Adrenal gland (tissue), 12 donors: ENCODE results near the gene TEKT5. TPM values are rescaled to one million over a fixed set of nuclear protein-coding genes. Genes with fewer than 3 reads are reported as not detected.

Source experiments
- DNase-seq, 7 donors: peaks; one replicate each; pipeline ENCODE4 v3.0.0-alpha.2; 2019 to 2020
- H3K27ac ChIP-seq, 5 donors: fragments of 200-600 bp; sonication (generic) in 4 of 5; 1 replicate in 3 of 5; 2 replicates in 2 of 5; pipeline versions ENCODE4 v1.5.1 to v1.8.0; 2016 to 2020; ENCODE audit warnings: mild to moderate bottlenecking in 1 of 5
- H3K27me3 ChIP-seq: fragments of 200-600 bp; 2 replicates; pipeline ENCODE4 v1.8.0; 2021
- H3K36me3 ChIP-seq, 2 donors: fragments of 200-600 bp; replicated peaks in 1 of 2; 1 replicate in 1 of 2; 2 replicates in 1 of 2; pipeline versions ENCODE4 v1.5.1 to v1.8.0; 2018 to 2022
- H3K4me1 ChIP-seq, 2 donors: fragments of 200-600 bp; replicated peaks in 1 of 2; 1 replicate in 1 of 2; 2 replicates in 1 of 2; pipeline versions ENCODE4 v1.5.1 to v1.8.0; 2018 to 2021
- H3K4me3 ChIP-seq, 4 donors: fragments of 200-600 bp; sonication (generic) in 3 of 4; one replicate each; pipeline ENCODE4 v1.5.1; 2016 to 2018
- H3K9me3 ChIP-seq, 3 donors: fragments of 200-600 bp; sonication (generic) in 1 of 3; replicated peaks in 1 of 3; 1 replicate in 2 of 3; 2 replicates in 1 of 3; pipeline versions ENCODE4 v1.5.1 to v1.8.0; 2016 to 2021
- CTCF ChIP-seq, 6 experiments: fragments of 450-650 bp in 4 of 6; fragments of 200-600 bp in 2 of 6; sonication (generic) in 1 of 6; IDR thresholded peaks; 1 replicate in 5 of 6; 2 replicates in 1 of 6; pipeline versions ENCODE4 v1.5.1 to v1.8.0; 2016 to 2021; ENCODE audit warnings: antibody characterized with exemption in 6 of 6, mild to moderate bottlenecking in 2 of 6, moderate library complexity in 1 of 6
- POLR2A ChIP-seq, 2 donors: fragments of 450-650 bp; IDR thresholded peaks; one replicate each; pipeline ENCODE4 v1.6.1; 2017; ENCODE audit warnings: antibody characterized with exemption in 2 of 2, mild to moderate bottlenecking in 2 of 2, moderate library complexity in 1 of 2
- WGBS, 4 donors: extraction: QIAGEN DNeasy Blood & Tissue Kit in 2 of 4; methylation state at CpG; one replicate each; pipeline versions ENCODE4 v1.1.5 to v1.1.7; 2013 to 2017; 5-methylcytosine and 5-hydroxymethylcytosine counted together
- intact Hi-C, 2 donors: fragments of 100-400 bp; cut with DNase I; formaldehyde crosslinking; loops; one replicate each; pipeline versions ENCODE4 v1.14.1 to v1.15.0; 2022 to 2023
- polyA plus RNA-seq, 3 donors: library from polyadenylated mRNA; stranded (reverse); fragments of 200-250 nt in 2 of 3; fragments of 350-450 nt in 1 of 3; fragmentation: Illumina TruSeq in 1 of 3; extraction: RNeasy Lipid Tissue Mini Kit (QIAGEN cat#74804) in 1 of 3; gene quantifications; one replicate each; pipeline ENCODE4 v1.2.3, GENCODE V29; 2013 to 2014
- total RNA-seq, 9 donors: library from RNA; depleted of rRNA in 4 of 9; stranded (reverse); fragments of >200 nt in 4 of 9; fragments of 120-200 nt in 1 of 9; fragmentation: NEBNext Ultra II Directional in 1 of 9; extraction: Animal tissue kit (Norgen Biotek cat#: 25700) in 1 of 9; gene quantifications; one replicate each; pipeline versions ENCODE4 v1.1.0 to v1.2.4, GENCODE V29; 2013 to 2023
- donor health status: healthy with polysubstance abuse.
- donor health status: Bipolar disorder and iron deficiency.
- donor health status: DM: yes; HTN: yes; CAD: no.
- donor health status: DM: no; HTN: no; CAD: no.
- donor health status: DM: no; HTN: no; CAD: no.
- donor health status: DM: yes; HTN: yes; CAD: no.

TEKT5 gene
- total and polyA plus RNA-seq, 12 donors, result 0.34 to 0.88 (median 0.43) TPM; not detected in 8

DNA sequence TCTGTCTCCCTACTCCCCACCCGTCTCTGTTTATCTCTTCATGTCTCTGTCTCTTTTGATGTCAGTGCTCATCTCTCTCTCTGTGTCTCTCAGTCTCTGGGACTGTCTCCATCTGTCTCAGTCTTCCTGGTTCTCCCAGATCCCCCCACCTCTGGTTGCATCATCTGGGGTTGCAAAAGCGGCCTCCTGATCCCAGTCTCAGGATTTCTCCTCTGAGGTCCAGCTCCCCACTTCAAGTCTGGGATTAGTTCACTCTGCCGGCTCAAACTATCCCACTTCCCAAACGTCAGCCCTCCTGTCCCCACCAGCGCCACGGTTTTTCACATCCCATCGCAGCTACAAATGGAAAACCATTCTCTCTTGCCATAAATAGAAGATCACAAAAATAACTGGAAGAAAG lies 9.0 kb downstream of the TEKT5 start:
- Histone ChIP-seq H3K27ac (no peak overlapping the region), H3K4me1 (no peaks in the 10 kb centered on the region), H3K4me3 (no peak overlapping the region), H3K27me3 (no peaks in the 10 kb centered on the region), H3K36me3 (no peaks in the 10 kb centered on the region), H3K9me3 (no peaks in the 10 kb centered on the region)
- TF ChIP-seq POLR2A (IDR thresholded peaks at IDR 0.05), result no peak
- no peak for TF ChIP-seq CTCF (IDR thresholded peaks at IDR 0.05)
- DNase-seq, result peak in 1 of 7 donors; percentile 24
- WGBS, 4 donors, result 81 to 88% (median 87%) methylated on average over 7 of the region's 7 CpGs
- intact Hi-C loops, result no loop called here

DNA sequence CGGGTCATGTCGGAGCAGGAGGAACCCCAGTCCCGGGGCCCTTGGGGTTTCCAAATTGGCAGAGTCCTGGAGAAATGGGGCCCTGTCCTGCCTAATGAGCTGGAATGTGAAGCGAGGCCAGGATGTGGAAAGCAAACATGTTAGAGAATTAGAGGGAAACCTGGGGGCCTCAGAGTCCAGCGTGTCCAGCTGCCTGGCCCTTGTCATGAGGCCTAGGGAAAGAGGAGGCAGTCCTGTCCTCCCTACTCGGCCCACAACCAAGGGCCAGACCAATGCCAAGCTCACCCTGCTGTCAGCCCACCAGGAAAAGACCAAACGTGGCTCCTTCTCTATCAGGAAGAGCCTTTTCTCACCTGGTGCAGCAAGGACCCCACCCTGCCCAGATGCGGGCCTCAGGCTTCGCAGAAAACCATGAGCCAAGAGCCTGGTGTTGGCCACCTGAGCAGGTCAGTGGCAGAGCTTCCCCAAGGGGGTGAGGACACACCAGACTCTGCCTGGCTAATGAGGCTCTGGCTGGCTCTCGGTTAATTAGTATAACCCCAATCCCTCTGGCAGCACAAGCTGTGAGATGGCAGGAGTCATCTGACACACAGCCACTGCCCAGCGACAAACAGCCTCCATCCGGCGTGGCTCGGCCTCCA lies 10.1 kb downstream of the TEKT5 start:
- no peaks in the 10 kb centered on the region for H3K27me3 ChIP-seq
- no peak for TF ChIP-seq CTCF (IDR thresholded peaks at IDR 0.05)
- TF ChIP-seq POLR2A (IDR thresholded peaks at IDR 0.05), result no peak
- 65 to 78% (median 75%) methylated on average over 13 to 14 of the region's 14 CpGs for WGBS, 4 donors
- intact Hi-C loops, result no loop called here
- no peak overlapping the region for H3K27ac ChIP-seq
- H3K9me3 ChIP-seq, result no peaks in the 10 kb centered on the region
- DNase-seq, result peak in 1 of 7 donors; percentile 29
- no peak overlapping the region for H3K4me3 ChIP-seq
- no peaks in the 10 kb centered on the region for H3K36me3 ChIP-seq
- H3K4me1 ChIP-seq, result no peaks in the 10 kb centered on the region

GRCh38 chr16:10683170-10683569 lies 11.6 kb downstream of the TEKT5 start:
- no peaks in the 10 kb centered on the region for H3K9me3 ChIP-seq
- no peaks in the 10 kb centered on the region for H3K4me1 ChIP-seq
- DNase-seq, result peak in 1 of 7 donors; percentile 18
- no peaks in the 10 kb centered on the region for H3K36me3 ChIP-seq
- no peak for TF ChIP-seq POLR2A (IDR thresholded peaks at IDR 0.05)
- no peak for TF ChIP-seq CTCF (IDR thresholded peaks at IDR 0.05)
- 49 to 65% (median 63%) methylated on average over 8 of the region's 8 CpGs for WGBS, 4 donors
- H3K27me3 ChIP-seq, result no peaks in the 10 kb centered on the region
- no peak overlapping the region for H3K4me3 ChIP-seq
- intact Hi-C loops, result no loop called here
- no peak overlapping the region for H3K27ac ChIP-seq

- WGBS, 4 donors, result 84 to 92% (median 91%) methylated on average over 7 of the region's 7 CpGs
- Histone ChIP-seq H3K27me3 (no peaks in the 10 kb centered on the region), H3K4me3 (no peak overlapping the region), H3K36me3 (no peaks in the 10 kb centered on the region), H3K9me3 (no peaks in the 10 kb centered on the region), H3K4me1 (no peaks in the 10 kb centered on the region), H3K27ac (no peak overlapping the region)
- intact Hi-C loops, result no loop called here
- DNase-seq, result no peak
- TF ChIP-seq CTCF (IDR thresholded peaks at IDR 0.05) (no peak), POLR2A (IDR thresholded peaks at IDR 0.05) (no peak)
Observed at GRCh38 chr16:10682604-10683003, 12.1 kb downstream of the TEKT5 start.
